Osteocyte (in vitro differentiated cells): ENCODE measurements around the gene ESCO1. TPM values are rescaled to one million over a fixed set of nuclear protein-coding genes. Genes with fewer than 3 reads are reported as not detected.

ENCODE experiments used
- DNase-seq: peaks from one replicate; pipeline ENCODE4 v3.0.0; 2021; ENCODE audit warnings: mixed read lengths; ENCODE audit not compliant: unreplicated experiment; ENCODE audit errors: extremely low spot score
- H3K27ac Mint-ChIP-seq: one replicate; pipeline ENCODE4 v1.8.0; 2021; ENCODE audit warnings: mild to moderate bottlenecking, mixed read lengths; ENCODE audit not compliant: unreplicated experiment
- H3K27me3 Mint-ChIP-seq: one replicate; pipeline ENCODE4 v1.8.0; 2021; ENCODE audit warnings: mixed read lengths; ENCODE audit not compliant: unreplicated experiment
- H3K36me3 Mint-ChIP-seq: one replicate; pipeline ENCODE4 v1.8.0; 2021; ENCODE audit warnings: mixed read lengths; ENCODE audit not compliant: unreplicated experiment
- H3K4me1 Mint-ChIP-seq: one replicate; pipeline ENCODE4 v1.8.0; 2021; ENCODE audit warnings: mixed read lengths; ENCODE audit not compliant: unreplicated experiment
- H3K4me3 Mint-ChIP-seq: one replicate; pipeline ENCODE4 v1.8.0; 2021; ENCODE audit warnings: mild to moderate bottlenecking, moderate library complexity, mixed read lengths; ENCODE audit not compliant: unreplicated experiment
- H3K9me3 Mint-ChIP-seq: one replicate; pipeline ENCODE4 v1.8.0; 2021; ENCODE audit warnings: mixed read lengths; ENCODE audit not compliant: unreplicated experiment
- total RNA-seq: library from RNA; stranded (reverse); gene quantifications from 2 replicates; pipeline ENCODE4 v1.2.1, GENCODE V29; 2021
- TF ChIP-seq, protein P1 (sequence below): fragments of 200-600 bp; sonication (generic); IDR thresholded peaks from 2 replicates; pipeline ENCODE4 v1.5.0; 2021; ENCODE audit warnings: antibody characterized with exemption, mild to moderate bottlenecking, moderate library complexity

The ESCO1 gene
- total RNA-seq, 1 donor from 2014 or later: 14.6 TPM

DNA sequence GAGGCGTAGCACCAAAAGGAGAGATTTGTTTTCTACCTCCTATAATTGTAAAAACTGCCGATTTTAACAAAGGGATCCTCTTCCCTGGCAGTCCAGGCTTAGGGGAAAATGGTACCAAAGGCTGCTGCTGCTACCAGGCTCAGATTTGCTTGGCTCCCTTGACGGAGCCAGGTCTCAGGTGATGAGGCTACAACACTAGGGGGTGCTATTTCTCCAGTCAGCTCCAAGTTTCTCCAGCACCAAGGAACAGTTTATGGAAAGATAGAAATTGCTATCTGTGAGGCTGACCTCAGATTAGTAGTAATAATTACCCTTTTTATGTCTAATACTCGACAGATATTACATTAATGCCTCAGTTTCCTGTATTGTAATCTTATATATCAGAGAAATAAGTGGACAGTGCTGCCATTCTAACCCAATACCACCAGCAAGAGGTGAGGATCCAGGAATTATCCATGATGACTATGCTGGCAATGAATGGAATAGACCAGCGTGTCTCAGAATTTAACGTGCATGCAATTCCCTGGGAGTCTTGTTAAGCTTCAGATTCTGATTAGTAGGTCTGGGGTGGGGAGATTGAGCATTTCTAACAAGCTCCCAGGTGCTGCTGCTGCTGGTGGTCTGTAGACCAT lies 111.3 kb downstream of the ESCO1 start:
- Mint-ChIP-seq H3K27ac (no peak overlapping the region), H3K9me3 (no peaks in the 10 kb centered on the region), H3K27me3 (peaks cover 3% of the 10 kb centered on the region), H3K4me3 (no peak overlapping the region), H3K4me1 (peaks cover 6% of the 10 kb centered on the region), H3K36me3 (no peaks in the 10 kb centered on the region)
- DNase-seq: no peak
- TF ChIP-seq, protein P1, sequence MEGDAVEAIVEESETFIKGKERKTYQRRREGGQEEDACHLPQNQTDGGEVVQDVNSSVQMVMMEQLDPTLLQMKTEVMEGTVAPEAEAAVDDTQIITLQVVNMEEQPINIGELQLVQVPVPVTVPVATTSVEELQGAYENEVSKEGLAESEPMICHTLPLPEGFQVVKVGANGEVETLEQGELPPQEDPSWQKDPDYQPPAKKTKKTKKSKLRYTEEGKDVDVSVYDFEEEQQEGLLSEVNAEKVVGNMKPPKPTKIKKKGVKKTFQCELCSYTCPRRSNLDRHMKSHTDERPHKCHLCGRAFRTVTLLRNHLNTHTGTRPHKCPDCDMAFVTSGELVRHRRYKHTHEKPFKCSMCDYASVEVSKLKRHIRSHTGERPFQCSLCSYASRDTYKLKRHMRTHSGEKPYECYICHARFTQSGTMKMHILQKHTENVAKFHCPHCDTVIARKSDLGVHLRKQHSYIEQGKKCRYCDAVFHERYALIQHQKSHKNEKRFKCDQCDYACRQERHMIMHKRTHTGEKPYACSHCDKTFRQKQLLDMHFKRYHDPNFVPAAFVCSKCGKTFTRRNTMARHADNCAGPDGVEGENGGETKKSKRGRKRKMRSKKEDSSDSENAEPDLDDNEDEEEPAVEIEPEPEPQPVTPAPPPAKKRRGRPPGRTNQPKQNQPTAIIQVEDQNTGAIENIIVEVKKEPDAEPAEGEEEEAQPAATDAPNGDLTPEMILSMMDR: peak; percentile 67

DNA sequence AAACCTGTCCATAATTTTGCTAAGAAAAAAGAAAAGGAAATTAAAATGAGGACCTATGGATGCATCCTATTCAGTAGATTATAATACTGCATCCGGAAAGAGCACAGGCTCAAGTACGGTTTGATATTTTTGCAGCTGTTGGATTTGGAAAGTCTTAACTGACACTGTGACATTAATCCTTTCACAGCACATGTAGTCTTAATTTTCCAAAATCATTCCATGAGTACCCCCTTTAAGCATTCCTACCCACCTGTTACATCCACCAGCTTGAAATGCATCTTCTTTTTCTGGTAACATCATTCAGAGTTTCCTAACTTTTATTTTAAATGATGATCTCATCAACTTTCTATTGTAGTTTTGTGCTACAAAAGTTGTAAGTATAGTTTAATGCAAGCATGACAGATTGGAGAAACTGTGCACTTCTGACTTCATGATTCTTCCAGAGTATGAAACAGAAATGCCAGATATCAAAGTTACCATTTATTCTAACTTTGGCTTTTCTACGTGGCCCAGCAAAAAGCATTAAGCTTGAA lies 113.5 kb downstream of the ESCO1 start:
- Mint-ChIP-seq H3K9me3 (no peaks in the 10 kb centered on the region), H3K4me1 (peaks cover 6% of the 10 kb centered on the region), H3K27ac (no peak overlapping the region), H3K4me3 (no peak overlapping the region), H3K36me3 (no peaks in the 10 kb centered on the region), H3K27me3 (peaks cover 3% of the 10 kb centered on the region)
- no peak for DNase-seq
- TF ChIP-seq, protein P1: no peak

DNA sequence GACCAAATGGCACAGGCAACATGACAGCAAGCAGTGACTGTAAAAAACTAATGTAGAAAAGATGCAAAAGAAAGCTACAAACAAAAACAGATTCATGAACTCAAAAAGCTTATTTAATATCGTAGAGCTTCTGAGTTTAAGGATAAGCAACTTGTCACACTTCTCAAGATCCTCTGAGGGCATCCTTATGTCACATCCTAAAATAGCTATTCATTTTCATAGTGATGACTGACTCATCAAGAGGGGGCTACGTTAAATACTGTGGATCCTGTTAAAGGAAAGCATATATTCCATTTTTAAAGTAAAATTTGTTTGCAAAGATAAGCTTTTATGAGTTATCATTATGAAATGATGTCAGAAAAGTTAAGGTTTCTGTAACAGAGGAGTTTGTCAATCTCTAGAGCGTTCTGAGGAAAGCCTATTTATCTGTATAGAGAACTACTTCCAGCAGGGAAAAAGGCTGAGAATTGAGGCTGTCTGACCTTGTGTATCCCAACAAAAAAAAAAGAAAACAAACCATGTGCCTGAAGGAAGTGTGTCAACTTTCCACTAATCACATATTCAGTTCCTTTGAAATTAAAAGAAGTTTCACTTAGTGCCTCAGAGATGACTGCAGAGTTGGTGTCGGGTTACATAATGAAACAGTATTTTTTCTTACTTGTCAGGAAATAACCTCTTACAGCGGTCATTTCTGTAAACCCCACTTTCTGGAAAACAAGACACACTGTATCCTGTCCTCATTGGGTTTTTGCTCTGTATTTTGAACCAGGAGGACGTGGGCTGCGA lies 115.5 kb downstream of the ESCO1 start:
- Mint-ChIP-seq H3K9me3 (no peaks in the 10 kb centered on the region), H3K27me3 (peaks cover 3% of the 10 kb centered on the region), H3K36me3 (no peaks in the 10 kb centered on the region), H3K27ac (no peak overlapping the region), H3K4me1 (peaks cover 6% of the 10 kb centered on the region), H3K4me3 (no peak overlapping the region)
- TF ChIP-seq, protein P1: no peak
- DNase-seq: no peak

DNA sequence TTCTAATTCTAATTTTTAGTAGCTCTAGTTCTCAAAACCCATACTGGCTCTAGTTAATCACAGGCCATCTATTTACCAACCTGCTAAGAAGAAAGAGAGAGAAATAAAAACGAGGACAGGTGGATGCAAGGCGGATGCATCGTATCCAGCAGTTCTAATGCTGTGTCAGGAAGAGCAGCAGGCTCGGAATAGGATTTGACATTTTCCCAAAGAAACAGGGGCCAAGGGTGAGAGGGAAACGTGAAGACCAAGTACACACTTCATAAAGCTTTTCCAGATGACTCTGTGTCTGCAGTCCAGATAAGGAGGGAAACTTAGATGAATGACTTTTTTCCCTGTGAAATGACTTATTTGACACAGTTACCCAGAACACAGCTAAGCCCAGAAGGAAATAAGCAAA lies 117.5 kb downstream of the ESCO1 start:
- TF ChIP-seq, protein P1: no peak
- no peak for DNase-seq
- Mint-ChIP-seq H3K27ac (no peak overlapping the region), H3K4me1 (peaks cover 6% of the 10 kb centered on the region), H3K36me3 (no peaks in the 10 kb centered on the region), H3K27me3 (peaks cover 3% of the 10 kb centered on the region), H3K9me3 (no peaks in the 10 kb centered on the region), H3K4me3 (no peak overlapping the region)

DNA sequence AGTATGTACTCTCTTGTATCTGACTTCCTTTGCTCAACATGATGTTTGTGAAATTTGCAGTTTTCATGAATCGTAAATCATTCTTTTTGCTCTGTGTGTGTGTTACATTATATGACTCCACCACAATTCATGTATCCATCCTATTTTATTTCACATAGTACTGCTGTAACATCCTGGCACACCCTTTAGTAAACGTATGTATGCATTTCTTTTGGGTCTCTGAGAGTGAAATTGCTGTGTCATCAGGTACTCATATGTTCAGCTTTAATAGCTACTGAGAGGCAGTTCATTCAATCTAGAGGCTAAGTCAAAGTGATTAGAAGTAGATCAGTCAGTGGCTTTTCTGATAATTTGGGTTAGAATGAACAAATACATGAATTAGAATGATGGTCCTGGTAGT lies 118.8 kb downstream of the ESCO1 start:
- Mint-ChIP-seq H3K4me3 (no peak overlapping the region), H3K4me1 (peaks cover 6% of the 10 kb centered on the region), H3K9me3 (no peaks in the 10 kb centered on the region), H3K36me3 (no peaks in the 10 kb centered on the region), H3K27ac (no peak overlapping the region), H3K27me3 (no peaks in the 10 kb centered on the region)
- no peak for DNase-seq
- TF ChIP-seq, protein P1: no peak
